Stimulated activated CD4-positive, alpha-beta T cell treated with anti-CD3 and anti-CD28 coated beads, TNF-alpha, amount 100 ng/mL, for 1 hour (primary cell): ENCODE measurements around the gene RPL13A.
A peak's percentile ranks its signal among the peaks of the same experiment; 100 is the strongest.
"Not testable (repeated sequence)": the region's sequence is repeated elsewhere in the genome, so short reads cannot be mapped to it uniquely, and the experiment has no call there.

Experiments
- DNase-seq, 3 donors: peaks; one replicate each; pipeline ENCODE4 v3.0.0-alpha.2; 2020; ENCODE audit warnings: low read depth in 3 of 3, low spot score in 1 of 3

The RPL13A gene

GRCh38 chr19:49455773-49456172 lies 31.6 kb upstream of the RPL13A start:
- no peak for DNase-seq

GRCh38 chr19:49456326-49456725 lies 31.1 kb upstream of the RPL13A start:
- DNase-seq: no peak

GRCh38 chr19:49458567-49458903 lies 28.9 kb upstream of the RPL13A start:
- no peak for DNase-seq

GRCh38 chr19:49459388-49459787 lies 28.0 kb upstream of the RPL13A start:
- DNase-seq: no peak

GRCh38 chr19:49461130-49461529 lies 26.3 kb upstream of the RPL13A start:
- not testable (repeated sequence) for DNase-seq

GRCh38 chr19:49461656-49462055 lies 25.8 kb upstream of the RPL13A start:
- DNase-seq: no peak

- no peak for DNase-seq
These were observed 24.9 kb upstream of the RPL13A start for GRCh38 chr19:49462492-49462891.

- no peak for DNase-seq
These were observed 23.3 kb upstream of the RPL13A start for GRCh38 chr19:49463960-49464740.

- DNase-seq: no peak
These were observed 22.0 kb upstream of the RPL13A start for GRCh38 chr19:49465371-49465770.

GRCh38 chr19:49468199-49468598 lies 19.2 kb upstream of the RPL13A start:
- DNase-seq: no peak

GRCh38 chr19:49468746-49469447 lies 18.5 kb upstream of the RPL13A start:
- peak in 2 of 3 donors; percentile 66 to 90 for DNase-seq

- DNase-seq: peak in 2 of 3 donors; percentile 55 to 64
These were observed 17.4 kb upstream of the RPL13A start for GRCh38 chr19:49469828-49470614.

- no peak for DNase-seq
These were observed 16.8 kb upstream of the RPL13A start for GRCh38 chr19:49470615-49470978.

GRCh38 chr19:49472936-49473335 lies 14.5 kb upstream of the RPL13A start:
- DNase-seq: no peak

- DNase-seq: not testable (repeated sequence)
These were observed 13.9 kb upstream of the RPL13A start for GRCh38 chr19:49473501-49473867.

- peak; percentile 70 to 87 (median 87) for DNase-seq
These were observed 13.4 kb upstream of the RPL13A start, which contains the start of gene FLT3LG for GRCh38 chr19:49473868-49474541. TSS of gene FLT3LG (plus strand) at chr19:49474215. CDS start at chr19:49474640, 425 bp downstream.

- DNase-seq: no peak
These were observed 12.9 kb upstream of the RPL13A start for GRCh38 chr19:49474542-49474924.

GRCh38 chr19:49475191-49475917 lies 12.1 kb upstream of the RPL13A start:
- no peak for DNase-seq

- peak in 1 of 3 donors; percentile 64 for DNase-seq
These were observed 11.2 kb upstream of the RPL13A start for GRCh38 chr19:49475995-49476880.
